ENCODE data around the gene FAM9C.

DNA sequence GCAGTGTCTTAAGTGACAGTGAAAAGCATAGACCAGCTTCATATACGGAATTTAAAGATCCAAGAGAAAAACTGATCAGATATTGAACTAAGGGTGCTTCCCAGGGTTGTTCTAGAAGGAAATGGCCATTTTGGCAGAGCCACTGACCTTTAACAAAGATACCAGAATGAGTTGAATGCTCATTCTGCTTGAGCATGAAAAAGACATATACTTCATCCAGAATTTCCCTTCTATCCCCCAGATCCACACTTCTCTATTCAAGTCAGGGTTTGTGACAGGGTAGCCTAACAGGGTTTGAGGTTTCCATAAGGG is 45.6 kb upstream of the FAM9C start:
- TF ChIP-seq CTCF (IDR thresholded peaks at IDR 0.05; ENCODE audit: insufficient read depth, low read length, poor library complexity, severe bottlenecking) (no peak), EZH2phosphoT487 (conservative IDR thresholded peaks at IDR 0.05; ENCODE audit: low read length) (no peak)
